Measurements from ENCODE around the gene FOXB2. TPM values are rescaled to one million over a fixed set of nuclear protein-coding genes. Genes with fewer than 3 reads are reported as not detected.

FOXB2 gene
- total and polyA plus RNA-seq, 2 of the 8 experiments (the other 6 are each of a cell fraction or from before 2014, with no cell fraction given) = 0.15 to 0.22 TPM

DNA sequence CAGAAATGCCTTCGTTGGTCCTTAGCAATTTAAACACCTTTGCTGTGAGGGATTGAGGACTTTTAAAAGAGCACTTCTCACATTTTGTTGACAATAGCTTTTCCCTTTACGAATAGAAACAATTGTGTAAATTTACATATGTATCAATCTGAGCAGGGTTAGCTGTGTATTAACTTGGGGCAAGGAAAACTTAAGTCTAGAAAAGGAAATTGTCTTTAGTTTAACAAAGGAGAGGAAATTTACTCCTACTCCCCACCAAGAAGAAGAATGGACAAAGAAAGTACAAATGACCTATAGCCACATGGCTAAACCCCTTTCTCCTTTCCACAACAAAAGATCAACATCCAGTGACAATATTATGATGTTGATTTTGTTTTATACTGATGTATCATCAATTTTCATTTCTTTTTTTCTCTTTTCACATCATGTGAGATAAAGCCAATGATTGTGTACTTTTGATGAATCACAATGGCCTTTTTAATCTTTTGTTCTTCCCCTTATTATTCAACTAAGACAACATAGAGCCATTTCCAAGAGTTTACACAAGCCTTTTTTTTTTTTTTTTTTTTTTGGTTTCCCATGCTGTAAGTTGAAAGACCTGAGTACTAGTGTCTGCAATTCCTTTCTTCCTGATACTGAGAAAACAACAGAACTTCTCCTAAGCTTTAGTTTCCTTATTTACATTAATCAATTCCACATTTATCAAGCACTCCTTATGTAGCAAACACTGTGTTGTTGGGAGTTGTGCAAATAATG lies 19.0 kb downstream of the FOXB2 start (continued):
- TF ChIP-seq TAF1 (IDR thresholded peaks at IDR 0.05; ENCODE audit: low read depth, low read length) = no peak
- no peak for TF ChIP-seq CBX5 (IDR thresholded peaks at IDR 0.05; ENCODE audit: low read depth, low read length)
- no peak for TF ChIP-seq RBBP5 (IDR thresholded peaks at IDR 0.05; ENCODE audit: borderline replicate concordance, low read depth, low read length)
- TF ChIP-seq RFX5 (IDR thresholded peaks at IDR 0.05; ENCODE audit: borderline replicate concordance, low read depth, low read length) = no peak

Data from H1 (cell line).